Lung (tissue), 12 donors: Measurements from ENCODE around the gene MEAF6. TPM values are rescaled to one million over a fixed set of nuclear protein-coding genes. Genes with fewer than 3 reads are reported as not detected.
A peak's percentile ranks its signal among the peaks of the same experiment; 100 is the strongest.
"Not testable (repeated sequence)": the region's sequence is repeated elsewhere in the genome, so short reads cannot be mapped to it uniquely, and the experiment has no call there.

Experiments
- ATAC-seq: fragments of 200-7000 bp; cut with Tn5 transposase; one replicate; pipeline ENCODE4 v1.9.1; 2020; ENCODE audit warnings: moderate number of reproducible peaks; ENCODE audit not compliant: insufficient read depth, low FRiP score
- DNase-seq, 3 donors: peaks; one replicate each; pipeline ENCODE4 v3.0.0-alpha.2; 2013 to 2017
- H3K27ac ChIP-seq, 2 donors: one replicate each; pipeline ENCODE4 v1.5.1; 2013; ENCODE audit warnings: mild to moderate bottlenecking in 2 of 2, moderate library complexity in 2 of 2, control low read depth in 1 of 2, inconsistent platforms in 1 of 2, low read depth in 1 of 2, low read length in 1 of 2
- H3K27me3 ChIP-seq, 3 donors: one replicate each; pipeline ENCODE4 v1.5.1; 2013; ENCODE audit warnings: low read length in 2 of 3; ENCODE audit not compliant: control insufficient read depth in 3 of 3, insufficient read depth in 3 of 3
- H3K36me3 ChIP-seq, 4 donors: one replicate each; pipeline ENCODE4 v1.5.1; 2013; ENCODE audit warnings: low read length in 4 of 4, mild to moderate bottlenecking in 1 of 4, moderate library complexity in 1 of 4; ENCODE audit not compliant: control insufficient read depth in 4 of 4, insufficient read depth in 4 of 4
- H3K4me1 ChIP-seq, 5 donors: one replicate each; pipeline ENCODE4 v1.5.1; 2013; ENCODE audit warnings: low read length in 5 of 5, mild to moderate bottlenecking in 2 of 5, moderate library complexity in 1 of 5; ENCODE audit not compliant: control insufficient read depth in 5 of 5, insufficient read depth in 5 of 5
- H3K4me3 ChIP-seq: one replicate; pipeline ENCODE4 v1.5.1; 2013; ENCODE audit warnings: mild to moderate bottlenecking, control low read depth, moderate library complexity
- H3K9ac ChIP-seq, 2 donors: one replicate each; pipeline ENCODE4 v1.5.1; 2013; ENCODE audit warnings: low read length in 2 of 2, control low read depth in 1 of 2; ENCODE audit not compliant: insufficient read depth in 1 of 2
- H3K9me3 ChIP-seq, 4 donors: one replicate each; pipeline ENCODE4 v1.5.1; 2013; ENCODE audit warnings: low read length in 3 of 4, mild to moderate bottlenecking in 1 of 4, moderate library complexity in 1 of 4; ENCODE audit not compliant: control insufficient read depth in 4 of 4, insufficient read depth in 3 of 4
- CTCF ChIP-seq: IDR thresholded peaks from 2 replicates; pipeline ENCODE4 v1.5.1; 2012; ENCODE audit warnings: mild to moderate bottlenecking; ENCODE audit errors: control extremely low read depth, extremely low read depth
- WGBS, 2 donors: extraction: QIAGEN DNeasy Blood & Tissue Kit; methylation state at CpG; one replicate each; pipeline ENCODE4 v1.1.7; 2013; 5-methylcytosine and 5-hydroxymethylcytosine counted together
- polyA plus RNA-seq, 2 donors: library from polyadenylated mRNA; stranded (reverse); fragments of 200-250 nt; gene quantifications; one replicate each; pipeline ENCODE4 v1.2.1, GENCODE V29; 2013
- total RNA-seq, 2 donors: library from RNA; depleted of rRNA in 1 of 2; stranded (reverse); fragments of >200 nt in 1 of 2; gene quantifications; one replicate each; pipeline ENCODE4 v1.2.1, GENCODE V29; 2014 to 2021
- donor health status: control.
- donor health status: control.
- donor health status: Bipolar disorder and iron deficiency.
- donor health status: healthy.
- donor health status: DM: yes; HTN: yes; CAD: no.

The MEAF6 gene
- total and polyA plus RNA-seq, 4 donors, result 36.9 to 68.2 (median 58.8) TPM

- Histone ChIP-seq H3K27ac (no peak overlapping the region), H3K27me3 (no peaks in the 10 kb centered on the region), H3K9me3 (no peaks in the 10 kb centered on the region), H3K9ac (no peak overlapping the region), H3K36me3 (peaks cover 21 to 46% (median 35%) of the 10 kb centered on the region in 4 donors), H3K4me3 (no peak overlapping the region), H3K4me1 (no peaks in the 10 kb centered on the region)
- no peak for TF ChIP-seq CTCF
- DNase-seq (no peak), ATAC-seq (no peak)
- 97% methylated on average over 30 of the region's 30 CpGs for WGBS, 2 donors
Measured at GRCh38 chr1:37540036-37540785, 25.6 kb upstream of the MEAF6 start.

DNA sequence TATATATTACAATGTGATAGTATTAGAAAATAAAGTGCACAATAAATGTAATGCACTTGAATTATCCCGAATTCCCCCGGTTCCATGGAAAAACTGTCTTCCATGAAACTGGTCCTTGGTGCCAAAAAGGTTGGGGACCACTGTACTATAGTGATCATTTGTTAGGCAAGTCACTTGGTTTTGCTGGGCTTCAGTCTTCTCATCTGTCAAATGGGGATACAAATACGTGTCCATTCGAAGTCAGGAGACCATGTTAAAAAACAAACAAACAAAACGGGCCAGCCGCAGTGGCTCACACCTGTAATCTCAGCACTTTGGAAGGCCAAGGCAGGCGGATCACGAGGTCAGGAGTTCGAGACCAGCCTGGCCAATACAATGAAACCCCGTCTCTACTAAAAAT is 24.6 kb upstream of the MEAF6 start:
- H3K27ac ChIP-seq, H3K4me1 ChIP-seq, H3K9me3 ChIP-seq, H3K9ac ChIP-seq, DNase-seq, ATAC-seq, H3K4me3 ChIP-seq, H3K27me3 ChIP-seq: not testable (repeated sequence)
- peaks cover 16 to 37% (median 31%) of the 10 kb centered on the region in 4 donors for H3K36me3 ChIP-seq
- WGBS, 2 donors, result 93 to 97% methylated on average over 10 of the region's 10 CpGs

DNA sequence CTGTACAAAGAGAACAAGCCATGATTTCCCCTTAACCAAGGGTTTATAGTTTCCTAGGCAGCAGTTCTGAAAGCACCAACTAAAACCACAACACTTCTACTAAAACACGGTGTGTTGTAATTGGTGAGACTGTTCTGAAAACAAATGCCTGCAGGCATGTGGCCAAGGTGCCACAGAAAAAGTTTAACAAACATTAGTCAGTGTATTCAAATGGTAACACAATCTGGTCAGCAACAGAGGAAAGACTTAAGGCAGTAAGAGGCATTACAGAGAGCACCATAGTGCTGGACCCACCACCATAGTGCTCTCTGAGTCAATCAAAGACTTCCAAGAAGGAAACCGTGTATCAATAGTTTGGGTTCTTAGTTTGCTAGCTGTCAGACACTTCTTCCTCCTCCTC is 22.8 kb upstream of the MEAF6 start:
- no peak overlapping the region for H3K9ac ChIP-seq
- no peak for DNase-seq
- ATAC-seq, result no peak
- H3K27me3 ChIP-seq, result no peaks in the 10 kb centered on the region
- H3K9me3 ChIP-seq, result no peaks in the 10 kb centered on the region
- H3K4me1 ChIP-seq, result peaks cover 0 to 6% (median 0%) of the 10 kb centered on the region in 5 donors
- H3K27ac ChIP-seq, result no peak overlapping the region
- 73 to 83% methylated on average over 2 of the region's 2 CpGs for WGBS, 2 donors
- H3K4me3 ChIP-seq, result no peak overlapping the region
- peaks cover 16 to 37% (median 30%) of the 10 kb centered on the region in 4 donors for H3K36me3 ChIP-seq
- TF ChIP-seq CTCF, result no peak

- H3K9me3 ChIP-seq, result no peaks in the 10 kb centered on the region
- peak overlapping the region; percentile 53 to 82 for H3K27ac ChIP-seq
- no peak overlapping the region for H3K4me3 ChIP-seq
- H3K9ac ChIP-seq, result no peak overlapping the region
- TF ChIP-seq CTCF, result no peak
- no peaks in the 10 kb centered on the region for H3K27me3 ChIP-seq
- peaks cover 8 to 20% (median 12%) of the 10 kb centered on the region in 4 donors for H3K36me3 ChIP-seq
- no peak for DNase-seq
- ATAC-seq, result no peak
- 92 to 93% methylated on average over 4 of the region's 4 CpGs for WGBS, 2 donors
- H3K4me1 ChIP-seq, result peaks cover 0 to 6% (median 0%) of the 10 kb centered on the region in 5 donors
Measured at GRCh38 chr1:37533317-37534093, 18.9 kb upstream of the MEAF6 start.

GRCh38 chr1:37532418-37533156 is 18.0 kb upstream of the MEAF6 start:
- H3K4me1 ChIP-seq, H3K9ac ChIP-seq, H3K27ac ChIP-seq, ATAC-seq, DNase-seq, H3K27me3 ChIP-seq, H3K4me3 ChIP-seq, H3K9me3 ChIP-seq: not testable (repeated sequence)
- WGBS, 2 donors, result 91 to 95% methylated on average over 4 of the region's 4 CpGs
- H3K36me3 ChIP-seq, result peaks cover 5 to 15% (median 9%) of the 10 kb centered on the region in 4 donors
